Astrocyte of the cerebellum (primary cell): ENCODE data around the gene KLHDC4.

Experiments used
- DNase-seq: peaks from one replicate; pipeline ENCODE4 v3.0.0-alpha.2; 2011; ENCODE audit warnings: low read depth
- H3K4me3 ChIP-seq: 2 replicates; pipeline ENCODE4 v1.5.1; 2011; ENCODE audit warnings: mild to moderate bottlenecking, low read depth, low read length, moderate library complexity
- in situ Hi-C: cut with HindIII; loops from 2 replicates; pipeline ENCODE4 v1.10.0; 2017; ENCODE audit warnings: low sequenced_read_pairs
- TF ChIP-seq, protein P1 (sequence below): IDR thresholded peaks from 2 replicates; pipeline ENCODE4 v1.5.1; 2012; ENCODE audit warnings: low read length, low read depth, moderate library complexity, mild to moderate bottlenecking; ENCODE audit errors: missing control alignments

KLHDC4 gene

DNA sequence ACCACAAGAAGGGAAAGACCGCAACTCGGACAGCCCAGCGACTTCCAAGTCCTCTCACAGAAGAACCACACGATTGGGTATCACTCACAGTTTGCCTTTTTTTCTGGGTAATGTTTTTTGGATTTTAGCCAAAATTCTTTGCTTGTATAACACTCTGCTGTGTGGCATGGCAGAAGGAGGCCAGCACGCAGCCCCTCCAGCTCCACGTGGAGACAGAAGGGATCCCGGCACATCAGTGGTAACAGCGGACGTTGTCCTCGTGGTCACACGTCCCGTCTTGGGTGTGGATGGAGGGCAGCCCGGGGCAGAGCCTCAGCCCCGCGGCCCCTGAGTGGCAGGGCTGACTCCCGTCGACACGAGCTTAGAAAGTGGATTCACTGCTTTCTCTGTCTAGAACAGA, 69.1 kb downstream of the KLHDC4 start:
- H3K4me3 ChIP-seq: no peak overlapping the region
- in situ Hi-C loops: no loop called here
- DNase-seq: no peak
- TF ChIP-seq, protein P1, sequence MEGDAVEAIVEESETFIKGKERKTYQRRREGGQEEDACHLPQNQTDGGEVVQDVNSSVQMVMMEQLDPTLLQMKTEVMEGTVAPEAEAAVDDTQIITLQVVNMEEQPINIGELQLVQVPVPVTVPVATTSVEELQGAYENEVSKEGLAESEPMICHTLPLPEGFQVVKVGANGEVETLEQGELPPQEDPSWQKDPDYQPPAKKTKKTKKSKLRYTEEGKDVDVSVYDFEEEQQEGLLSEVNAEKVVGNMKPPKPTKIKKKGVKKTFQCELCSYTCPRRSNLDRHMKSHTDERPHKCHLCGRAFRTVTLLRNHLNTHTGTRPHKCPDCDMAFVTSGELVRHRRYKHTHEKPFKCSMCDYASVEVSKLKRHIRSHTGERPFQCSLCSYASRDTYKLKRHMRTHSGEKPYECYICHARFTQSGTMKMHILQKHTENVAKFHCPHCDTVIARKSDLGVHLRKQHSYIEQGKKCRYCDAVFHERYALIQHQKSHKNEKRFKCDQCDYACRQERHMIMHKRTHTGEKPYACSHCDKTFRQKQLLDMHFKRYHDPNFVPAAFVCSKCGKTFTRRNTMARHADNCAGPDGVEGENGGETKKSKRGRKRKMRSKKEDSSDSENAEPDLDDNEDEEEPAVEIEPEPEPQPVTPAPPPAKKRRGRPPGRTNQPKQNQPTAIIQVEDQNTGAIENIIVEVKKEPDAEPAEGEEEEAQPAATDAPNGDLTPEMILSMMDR: no peak

- in situ Hi-C loops: no loop called here
- H3K4me3 ChIP-seq: no peak overlapping the region
- DNase-seq: no peak
- TF ChIP-seq, protein P1: no peak
Measured at GRCh38 chr16:87695534-87695933, 70.3 kb downstream of the KLHDC4 start.

DNA sequence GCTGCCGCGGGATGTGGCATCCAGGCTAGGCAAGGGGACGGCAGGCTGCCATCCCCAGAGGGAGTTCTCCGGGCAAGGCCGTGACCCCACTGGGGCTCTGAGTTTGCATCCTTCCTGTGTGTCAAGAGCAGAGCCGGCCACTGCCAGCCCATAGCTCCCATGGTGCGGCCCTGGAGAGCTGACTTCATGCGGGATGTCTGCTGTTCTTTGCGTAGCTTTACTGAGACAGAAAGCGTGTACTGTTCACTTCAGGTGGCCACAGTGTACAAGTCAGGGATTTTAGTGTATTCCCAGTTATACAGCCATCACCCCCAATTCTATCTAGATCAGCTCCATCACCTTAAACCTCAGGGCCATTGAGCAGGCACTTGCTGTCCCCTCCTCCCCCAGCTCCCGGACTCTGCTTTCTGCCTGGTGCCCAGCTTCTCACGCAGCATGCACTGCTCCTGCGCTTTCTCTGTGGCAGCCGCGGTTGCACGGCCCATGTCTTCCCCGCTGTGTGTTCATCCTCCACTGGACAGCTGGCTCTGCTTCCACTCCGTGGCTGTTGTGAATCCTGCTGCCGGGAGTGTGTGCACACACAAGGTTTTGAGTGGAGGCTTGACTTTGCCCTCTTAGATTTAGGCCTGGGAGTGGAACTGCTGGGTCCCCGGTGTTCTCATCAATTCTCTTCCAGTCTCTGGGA, 71.2 kb downstream of the KLHDC4 start:
- no peak for DNase-seq
- no peak overlapping the region for H3K4me3 ChIP-seq
- TF ChIP-seq, protein P1: no peak
- in situ Hi-C loops: no loop called here

DNA sequence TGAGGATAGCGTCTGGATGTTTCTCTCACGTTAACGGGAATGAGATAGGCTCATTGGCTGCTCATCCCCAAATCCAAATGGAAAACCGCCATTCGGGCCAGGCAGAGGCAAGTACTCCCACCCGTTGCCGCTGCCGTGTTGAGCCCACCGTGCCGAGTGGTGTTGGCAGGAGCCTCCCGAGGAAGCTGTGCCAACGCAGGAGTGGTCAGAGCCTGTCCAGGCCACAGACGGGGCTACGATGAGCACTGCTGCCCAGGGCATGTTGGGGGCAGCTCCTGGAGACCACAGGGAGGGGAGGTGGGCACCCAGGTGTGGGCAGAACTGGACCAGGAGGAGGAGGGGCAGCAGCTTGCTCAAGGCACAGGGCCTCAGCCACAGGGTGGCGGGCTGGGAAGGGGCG, 72.0 kb downstream of the KLHDC4 start:
- TF ChIP-seq, protein P1: no peak
- no peak overlapping the region for H3K4me3 ChIP-seq
- no peak for DNase-seq
- in situ Hi-C loops: no loop called here

DNA sequence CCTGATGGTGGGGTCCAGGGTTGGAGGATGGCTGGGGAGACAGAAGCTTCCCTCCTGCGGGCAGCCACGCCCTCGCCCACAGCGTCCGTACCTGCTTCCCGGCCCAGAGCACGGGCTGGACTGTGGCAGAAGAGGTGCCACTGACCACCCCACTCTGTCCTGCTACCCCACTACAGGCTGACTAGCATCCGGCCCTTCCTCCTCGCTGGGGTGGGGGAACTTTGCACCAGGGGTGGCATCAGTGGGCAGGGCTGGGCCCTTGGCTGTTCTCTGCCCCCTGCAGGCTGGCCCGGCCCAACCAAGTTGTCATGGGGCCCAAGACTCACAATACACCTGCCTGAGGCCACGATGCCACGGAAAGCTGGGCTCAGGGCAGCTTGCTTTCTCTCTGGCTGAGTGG, 73.0 kb downstream of the KLHDC4 start:
- no peak overlapping the region for H3K4me3 ChIP-seq
- no peak for DNase-seq
- TF ChIP-seq, protein P1: no peak
- in situ Hi-C loops: no loop called here

- in situ Hi-C loops: no loop called here
- TF ChIP-seq, protein P1: no peak
- DNase-seq: no peak
- H3K4me3 ChIP-seq: no peak overlapping the region
Measured at GRCh38 chr16:87692176-87692575, 73.6 kb downstream of the KLHDC4 start.
